ENCODE results near the gene WNT11.

WNT11 gene

DNA sequence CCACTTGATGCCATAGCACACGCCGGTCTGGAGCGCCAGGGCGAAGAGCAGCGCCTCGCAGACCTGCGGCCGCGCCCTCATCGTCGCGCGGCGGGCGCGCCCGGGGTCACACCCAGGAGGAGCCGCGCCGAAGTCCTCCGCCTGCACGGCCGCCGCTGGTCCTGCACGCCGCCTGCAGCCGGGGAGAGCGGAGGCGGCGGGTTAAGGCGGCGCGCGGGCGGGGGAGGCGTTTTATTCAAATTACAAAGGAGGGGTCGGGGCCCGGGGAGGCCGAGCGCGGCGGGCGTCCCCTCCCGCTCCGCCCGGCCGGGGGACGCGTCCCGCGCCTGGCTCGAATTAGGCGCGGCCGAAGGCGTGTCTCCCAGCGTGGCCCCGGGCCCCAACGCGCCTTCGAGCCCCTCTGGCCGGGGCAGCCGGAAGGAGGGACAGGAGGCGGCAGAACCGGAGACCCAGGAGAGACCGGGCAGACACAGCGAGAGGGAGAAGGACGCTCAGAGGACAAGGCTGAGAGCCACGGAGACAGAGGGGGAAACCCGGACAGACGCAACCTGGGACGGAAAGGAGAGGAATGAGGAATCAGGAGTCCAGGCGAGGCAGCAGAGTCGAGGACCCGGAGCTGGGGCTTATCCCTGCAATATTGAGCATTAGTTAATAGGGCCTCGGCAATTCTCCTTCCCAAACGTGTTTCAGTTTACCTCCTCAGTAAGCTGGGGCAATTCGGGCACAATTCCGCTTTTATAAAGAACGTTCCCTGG, at the start of gene WNT11:
Gene WNT11, minus strand, starts transcription at position 176 of the 755 bp plus-strand sequence. Its CDS starts 95 bp downstream, at position 81.
- peaks cover 23% of the 10 kb centered on the region for H3K4me1 ChIP-seq (ENCODE audit: control insufficient read depth, insufficient read depth, low read length)
- H3K36me3 ChIP-seq (ENCODE audit: control insufficient read depth, insufficient read depth, low read length, severe bottlenecking): peaks cover 5% of the 10 kb centered on the region
- peak; percentile 83 for DNase-seq (ENCODE audit: low read depth)
- no peaks in the 10 kb centered on the region for H3K9me3 ChIP-seq (ENCODE audit: control insufficient read depth, low read length)
- H3K9ac ChIP-seq (ENCODE audit: low read length): peak within 1 kb of the TSS; percentile 73
- H3K27me3 ChIP-seq (replicated peaks; ENCODE audit: control insufficient read depth, insufficient read depth, low read length): peaks cover 9% of the 10 kb centered on the region
- peak within 1 kb of the TSS; percentile 82 for H3K4me3 ChIP-seq (ENCODE audit: low read length)

DNA sequence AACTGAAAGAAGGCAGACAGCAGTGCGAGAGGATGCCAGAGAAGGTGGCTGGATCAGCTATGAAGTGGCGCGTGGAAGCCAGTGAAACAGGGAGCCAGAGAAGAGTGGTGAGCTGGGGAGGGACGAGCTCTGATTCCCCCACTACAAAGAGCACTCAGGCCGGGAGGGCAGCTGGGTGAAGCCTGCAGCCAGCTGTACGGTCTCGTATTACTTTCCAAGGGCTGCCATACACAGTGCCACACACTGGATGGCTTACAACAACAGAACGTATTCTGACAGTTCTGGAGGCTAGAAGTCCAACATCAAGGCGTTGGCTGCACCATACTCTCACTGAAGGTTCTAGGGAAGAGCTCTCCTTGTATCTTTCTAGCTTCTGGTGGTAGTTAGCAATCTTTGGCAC, 47.1 kb upstream of the WNT11 start:
- no peaks in the 10 kb centered on the region for H3K36me3 ChIP-seq (ENCODE audit: control insufficient read depth, insufficient read depth, low read length, severe bottlenecking)
- H3K4me1 ChIP-seq (ENCODE audit: control insufficient read depth, insufficient read depth, low read length): peaks cover 22% of the 10 kb centered on the region
- H3K9ac ChIP-seq (ENCODE audit: low read length): no peak overlapping the region
- H3K4me3 ChIP-seq (ENCODE audit: low read length): no peak overlapping the region
- DNase-seq (ENCODE audit: low read depth): no peak
- H3K9me3 ChIP-seq (ENCODE audit: control insufficient read depth, low read length): peaks cover 5% of the 10 kb centered on the region
- H3K27me3 ChIP-seq (replicated peaks; ENCODE audit: control insufficient read depth, insufficient read depth, low read length): peaks cover 21% of the 10 kb centered on the region

DNA sequence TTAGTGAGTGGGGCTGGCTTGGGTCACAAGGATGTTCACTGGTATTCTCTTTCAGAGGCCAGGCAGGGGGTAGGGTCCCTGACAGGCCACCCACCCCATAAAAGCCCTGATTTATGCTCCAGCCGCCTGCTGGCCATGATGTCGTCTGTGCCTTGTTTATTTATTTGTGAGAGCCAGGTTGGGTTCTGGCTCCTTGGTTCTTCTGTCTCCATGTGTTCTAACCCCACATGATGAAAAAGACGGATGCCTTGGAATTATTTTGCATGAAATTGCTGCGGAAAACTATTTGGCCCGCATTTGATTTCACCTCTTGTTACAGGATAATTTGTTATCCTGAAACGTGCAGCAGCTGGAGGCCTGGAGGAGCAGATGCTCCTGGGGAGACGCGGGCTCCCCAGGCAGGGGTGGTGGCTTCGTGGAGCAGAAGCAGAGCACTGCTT, 46.3 kb upstream of the WNT11 start:
- Histone ChIP-seq H3K27me3 (replicated peaks; ENCODE audit: control insufficient read depth, insufficient read depth, low read length) (peaks cover 21% of the 10 kb centered on the region), H3K9ac (ENCODE audit: low read length) (no peak overlapping the region), H3K9me3 (ENCODE audit: control insufficient read depth, low read length) (peaks cover 5% of the 10 kb centered on the region), H3K36me3 (ENCODE audit: control insufficient read depth, insufficient read depth, low read length, severe bottlenecking) (no peaks in the 10 kb centered on the region), H3K4me1 (ENCODE audit: control insufficient read depth, insufficient read depth, low read length) (peaks cover 22% of the 10 kb centered on the region), H3K4me3 (ENCODE audit: low read length) (no peak overlapping the region)
- no peak for DNase-seq (ENCODE audit: low read depth)

DNA sequence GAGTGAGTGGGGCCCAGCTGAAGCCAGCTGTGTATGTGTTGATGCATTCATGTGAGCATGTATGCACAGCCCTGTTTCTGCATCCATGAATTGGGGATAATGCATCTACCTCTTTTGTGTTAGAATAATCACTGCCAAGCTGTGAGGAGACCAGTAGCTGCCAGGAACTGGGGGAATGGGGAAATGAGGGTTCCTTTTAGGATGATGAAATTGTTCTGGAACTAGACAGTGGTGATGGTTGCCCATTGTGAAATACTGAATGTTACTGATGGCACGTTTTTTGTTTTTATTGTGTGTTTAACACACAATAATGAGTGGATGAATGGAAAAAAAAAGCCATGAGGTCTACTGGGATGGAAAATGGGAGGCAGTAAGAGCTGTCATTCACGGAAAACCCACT, 45.3 kb upstream of the WNT11 start:
- peak overlapping the region; percentile 13 for H3K9ac ChIP-seq (ENCODE audit: low read length)
- peak overlapping the region; percentile 0 for H3K4me3 ChIP-seq (ENCODE audit: low read length)
- peaks cover 5% of the 10 kb centered on the region for H3K9me3 ChIP-seq (ENCODE audit: control insufficient read depth, low read length)
- peaks cover 22% of the 10 kb centered on the region for H3K4me1 ChIP-seq (ENCODE audit: control insufficient read depth, insufficient read depth, low read length)
- no peaks in the 10 kb centered on the region for H3K36me3 ChIP-seq (ENCODE audit: control insufficient read depth, insufficient read depth, low read length, severe bottlenecking)
- H3K27me3 ChIP-seq (replicated peaks; ENCODE audit: control insufficient read depth, insufficient read depth, low read length): peaks cover 21% of the 10 kb centered on the region
- DNase-seq (ENCODE audit: low read depth): peak; percentile 47

DNA sequence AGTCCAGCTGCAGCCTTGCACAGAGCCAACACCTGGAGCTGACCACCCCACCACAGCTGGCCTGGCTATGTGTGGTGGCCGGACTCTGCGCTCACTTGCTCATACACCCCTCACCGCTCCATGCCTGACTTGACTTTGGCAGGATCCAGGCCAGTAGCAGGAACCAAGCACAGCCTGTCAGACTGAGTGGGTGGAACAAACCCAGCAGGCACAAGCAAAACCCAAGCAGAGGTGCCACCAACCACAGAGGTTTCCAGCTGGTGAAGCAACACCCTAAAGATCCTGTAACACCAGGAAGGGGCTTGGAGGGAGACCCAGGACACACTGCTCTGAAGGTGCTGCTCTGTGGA, 44.9 kb upstream of the WNT11 start:
- peaks cover 22% of the 10 kb centered on the region for H3K4me1 ChIP-seq (ENCODE audit: control insufficient read depth, insufficient read depth, low read length)
- H3K9ac ChIP-seq (ENCODE audit: low read length): peak overlapping the region; percentile 13
- DNase-seq (ENCODE audit: low read depth): no peak
- H3K9me3 ChIP-seq (ENCODE audit: control insufficient read depth, low read length): peaks cover 5% of the 10 kb centered on the region
- H3K4me3 ChIP-seq (ENCODE audit: low read length): peak overlapping the region; percentile 0
- peaks cover 25% of the 10 kb centered on the region for H3K27me3 ChIP-seq (replicated peaks; ENCODE audit: control insufficient read depth, insufficient read depth, low read length)
- no peaks in the 10 kb centered on the region for H3K36me3 ChIP-seq (ENCODE audit: control insufficient read depth, insufficient read depth, low read length, severe bottlenecking)

DNA sequence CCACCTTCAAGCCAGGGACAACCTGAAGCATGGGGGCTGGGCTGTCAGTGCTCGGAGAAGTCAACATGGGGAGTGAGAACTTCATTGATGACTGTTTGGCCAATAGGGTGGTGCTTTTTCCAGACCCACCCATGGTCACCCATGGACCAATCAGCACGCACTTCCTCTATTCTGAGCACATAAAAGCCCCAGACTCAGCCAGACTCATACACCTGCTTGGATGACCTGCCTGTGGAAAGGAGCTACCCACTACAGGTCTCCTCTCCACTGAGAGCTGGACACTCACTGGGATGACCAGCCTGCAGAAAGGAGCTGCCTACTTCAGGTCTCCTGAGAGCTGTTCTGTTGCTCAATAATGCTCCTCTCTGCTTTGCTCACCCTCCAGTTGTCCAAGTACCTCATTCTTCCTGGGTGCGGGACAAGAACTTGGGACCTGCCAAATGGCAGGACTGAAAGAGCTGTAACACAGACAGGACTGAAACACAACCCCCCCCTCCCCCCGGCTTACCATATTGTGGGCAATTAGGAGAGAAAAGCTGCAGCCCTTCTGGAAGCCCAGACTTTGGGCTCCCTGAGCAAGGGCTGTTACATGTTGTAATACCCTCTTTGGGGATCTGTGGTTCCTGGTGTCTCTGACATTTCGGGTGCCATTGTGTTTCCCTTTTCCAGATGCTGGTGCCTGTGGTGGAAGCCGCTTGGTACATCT, 44.4 kb upstream of the WNT11 start:
- H3K9ac ChIP-seq (ENCODE audit: low read length): peak overlapping the region; percentile 13
- no peak for DNase-seq (ENCODE audit: low read depth)
- H3K4me3 ChIP-seq (ENCODE audit: low read length): peak overlapping the region; percentile 0
- peaks cover 5% of the 10 kb centered on the region for H3K9me3 ChIP-seq (ENCODE audit: control insufficient read depth, low read length)
- no peaks in the 10 kb centered on the region for H3K36me3 ChIP-seq (ENCODE audit: control insufficient read depth, insufficient read depth, low read length, severe bottlenecking)
- H3K4me1 ChIP-seq (ENCODE audit: control insufficient read depth, insufficient read depth, low read length): peaks cover 22% of the 10 kb centered on the region
- H3K27me3 ChIP-seq (replicated peaks; ENCODE audit: control insufficient read depth, insufficient read depth, low read length): peaks cover 27% of the 10 kb centered on the region

DNA sequence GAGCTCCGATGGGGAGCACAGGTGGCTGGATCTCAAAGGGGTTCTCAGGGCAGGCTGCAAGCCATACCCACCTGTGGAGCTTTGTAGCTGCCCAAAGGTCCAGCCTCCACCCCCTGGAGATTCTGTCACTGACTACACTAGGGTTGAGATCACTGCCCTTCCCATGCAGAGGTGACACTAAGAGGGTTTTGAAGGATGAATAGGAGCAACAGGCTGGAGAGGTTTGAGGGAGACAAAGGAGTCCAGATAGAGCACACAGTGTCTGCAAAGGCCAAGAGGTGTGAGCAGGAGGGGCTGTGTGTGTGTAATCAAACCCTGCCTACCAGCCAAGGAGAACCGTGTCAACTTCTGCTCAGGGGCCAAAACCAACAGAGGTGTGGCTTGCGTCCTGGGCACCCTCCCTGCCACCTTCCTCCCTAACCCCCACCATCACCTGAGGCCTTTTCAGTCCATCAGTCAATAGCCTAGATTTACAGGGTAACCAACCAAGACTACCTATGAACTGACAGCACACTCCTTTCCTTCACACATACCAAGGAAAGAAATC, 43.0 kb upstream of the WNT11 start:
- peaks cover 22% of the 10 kb centered on the region for H3K4me1 ChIP-seq (ENCODE audit: control insufficient read depth, insufficient read depth, low read length)
- H3K36me3 ChIP-seq (ENCODE audit: control insufficient read depth, insufficient read depth, low read length, severe bottlenecking): no peaks in the 10 kb centered on the region
- no peak overlapping the region for H3K4me3 ChIP-seq (ENCODE audit: low read length)
- no peak for DNase-seq (ENCODE audit: low read depth)
- peaks cover 30% of the 10 kb centered on the region for H3K27me3 ChIP-seq (replicated peaks; ENCODE audit: control insufficient read depth, insufficient read depth, low read length)
- peaks cover 5% of the 10 kb centered on the region for H3K9me3 ChIP-seq (ENCODE audit: control insufficient read depth, low read length)
- no peak overlapping the region for H3K9ac ChIP-seq (ENCODE audit: low read length)

DNA sequence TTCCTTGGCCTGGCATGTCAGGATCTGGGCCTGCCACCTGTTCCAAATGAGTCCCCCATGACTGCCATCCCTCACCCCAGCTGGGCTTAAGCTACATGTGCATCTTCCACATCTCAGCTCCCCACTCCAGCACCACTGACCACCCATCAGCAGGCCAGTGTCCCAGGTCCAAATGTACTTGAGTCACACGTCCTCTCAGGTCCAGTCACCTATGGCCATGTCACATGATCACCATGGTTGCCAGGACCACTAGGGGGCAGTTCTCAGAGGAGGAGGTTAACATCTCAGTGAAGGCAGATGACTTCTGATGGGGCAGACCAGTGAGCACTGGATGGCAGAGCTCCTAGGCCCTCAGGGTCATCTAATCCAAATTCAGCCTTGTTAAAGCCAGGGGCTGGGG, 41.9 kb upstream of the WNT11 start:
- peaks cover 24% of the 10 kb centered on the region for H3K27me3 ChIP-seq (replicated peaks; ENCODE audit: control insufficient read depth, insufficient read depth, low read length)
- DNase-seq (ENCODE audit: low read depth): no peak
- no peak overlapping the region for H3K4me3 ChIP-seq (ENCODE audit: low read length)
- H3K4me1 ChIP-seq (ENCODE audit: control insufficient read depth, insufficient read depth, low read length): peaks cover 22% of the 10 kb centered on the region
- H3K36me3 ChIP-seq (ENCODE audit: control insufficient read depth, insufficient read depth, low read length, severe bottlenecking): no peaks in the 10 kb centered on the region
- H3K9me3 ChIP-seq (ENCODE audit: control insufficient read depth, low read length): peaks cover 5% of the 10 kb centered on the region
- no peak overlapping the region for H3K9ac ChIP-seq (ENCODE audit: low read length)

DNA sequence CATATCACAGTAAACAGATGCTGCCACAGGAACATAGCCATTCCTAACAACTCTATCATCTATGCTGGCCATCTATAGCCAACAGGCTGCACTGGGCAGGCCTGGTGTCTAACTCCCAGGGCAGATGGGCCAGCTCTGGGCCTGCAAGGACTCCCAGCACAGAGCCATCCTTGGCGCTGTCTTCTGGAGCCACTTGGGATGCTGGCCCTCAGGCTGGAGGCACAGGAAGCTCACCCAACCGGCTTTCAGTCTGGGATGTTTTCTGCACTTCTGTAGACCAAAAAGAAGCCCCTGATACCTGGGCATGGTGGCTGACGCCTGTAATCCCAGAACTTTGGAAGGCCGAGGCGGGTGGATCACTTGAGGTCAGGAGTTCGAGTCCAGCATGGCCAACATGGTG, 40.8 kb upstream of the WNT11 start:
- Histone ChIP-seq H3K9ac (ENCODE audit: low read length) (no peak overlapping the region), H3K36me3 (ENCODE audit: control insufficient read depth, insufficient read depth, low read length, severe bottlenecking) (no peaks in the 10 kb centered on the region), H3K9me3 (ENCODE audit: control insufficient read depth, low read length) (peaks cover 5% of the 10 kb centered on the region), H3K4me1 (ENCODE audit: control insufficient read depth, insufficient read depth, low read length) (peaks cover 18% of the 10 kb centered on the region), H3K27me3 (replicated peaks; ENCODE audit: control insufficient read depth, insufficient read depth, low read length) (peaks cover 27% of the 10 kb centered on the region), H3K4me3 (ENCODE audit: low read length) (no peak overlapping the region)
- DNase-seq (ENCODE audit: low read depth): no peak

DNA sequence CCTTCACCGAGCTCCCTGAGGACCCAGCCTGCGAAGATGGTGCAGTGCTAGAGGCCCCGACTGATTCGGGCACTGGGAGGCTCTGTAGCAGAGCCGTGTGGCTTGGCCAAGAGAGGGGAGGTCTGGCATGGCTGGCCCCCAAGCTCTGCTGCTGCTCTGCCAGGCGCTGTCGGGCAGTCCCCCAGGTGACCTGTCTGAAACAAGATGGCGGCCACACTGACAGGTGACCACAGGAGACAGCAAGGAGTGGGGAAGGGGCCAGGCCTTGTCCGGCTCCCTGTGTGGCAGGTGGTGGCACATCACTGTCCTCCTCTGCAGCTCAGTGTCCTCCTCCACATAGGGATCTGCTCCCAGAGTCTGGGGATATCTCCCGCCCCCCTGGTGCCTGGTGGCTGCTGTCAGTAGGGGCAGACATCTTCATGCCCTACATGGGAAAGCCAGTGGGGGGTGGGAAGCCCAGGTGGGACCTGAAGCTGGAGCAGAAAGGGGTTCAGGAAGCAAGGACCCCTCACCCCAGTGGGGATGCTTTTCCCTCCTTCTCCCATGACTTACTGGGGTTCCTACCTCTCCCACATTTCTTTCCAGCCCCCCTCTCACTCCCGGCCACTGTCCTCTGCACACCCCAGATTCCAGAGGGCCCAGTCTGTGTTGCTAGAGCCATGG, 40.1 kb upstream of the WNT11 start:
- Histone ChIP-seq H3K27me3 (replicated peaks; ENCODE audit: control insufficient read depth, insufficient read depth, low read length) (peaks cover 31% of the 10 kb centered on the region), H3K4me1 (ENCODE audit: control insufficient read depth, insufficient read depth, low read length) (peaks cover 12% of the 10 kb centered on the region), H3K9me3 (ENCODE audit: control insufficient read depth, low read length) (peaks cover 5% of the 10 kb centered on the region), H3K4me3 (ENCODE audit: low read length) (no peak overlapping the region), H3K36me3 (ENCODE audit: control insufficient read depth, insufficient read depth, low read length, severe bottlenecking) (no peaks in the 10 kb centered on the region), H3K9ac (ENCODE audit: low read length) (no peak overlapping the region)
- DNase-seq (ENCODE audit: low read depth): no peak

DNA sequence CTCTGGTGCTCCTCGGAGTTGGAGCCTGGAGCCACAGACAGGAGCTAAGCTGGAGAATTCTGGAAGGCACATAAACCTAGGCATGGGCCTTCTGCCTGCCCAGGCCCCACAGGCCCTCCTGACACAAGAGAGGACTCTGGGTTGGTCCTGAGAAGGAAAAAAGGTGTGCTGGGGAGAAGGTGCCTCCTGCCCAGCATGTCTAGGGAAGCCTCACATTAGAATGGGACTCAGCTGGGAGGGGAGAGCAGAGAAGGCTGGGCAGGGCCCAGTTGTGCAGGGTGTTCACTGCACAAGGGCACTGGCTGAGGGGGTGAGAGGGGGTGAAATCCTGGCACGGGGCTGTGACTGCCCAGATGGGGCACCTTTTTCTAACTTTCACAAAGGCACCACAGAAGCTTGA, 39.4 kb upstream of the WNT11 start:
- Histone ChIP-seq H3K9me3 (ENCODE audit: control insufficient read depth, low read length) (peaks cover 5% of the 10 kb centered on the region), H3K4me3 (ENCODE audit: low read length) (no peak overlapping the region), H3K4me1 (ENCODE audit: control insufficient read depth, insufficient read depth, low read length) (peaks cover 5% of the 10 kb centered on the region), H3K9ac (ENCODE audit: low read length) (no peak overlapping the region), H3K27me3 (replicated peaks; ENCODE audit: control insufficient read depth, insufficient read depth, low read length) (peaks cover 32% of the 10 kb centered on the region), H3K36me3 (ENCODE audit: control insufficient read depth, insufficient read depth, low read length, severe bottlenecking) (no peaks in the 10 kb centered on the region)
- DNase-seq (ENCODE audit: low read depth): no peak

All from adipocyte (in vitro differentiated cells).